HepG2 (cell line): ENCODE results near the gene SRSF7. TPM values are rescaled to one million over a fixed set of nuclear protein-coding genes. Genes with fewer than 3 reads are reported as not detected.

Experiments used
- ARID2 ChIP-seq: sonication (generic); formaldehyde crosslinking; IDR thresholded peaks from 2 replicates; pipeline ENCODE4 v1.8.1; 2022; ENCODE audit warnings: mild to moderate bottlenecking, missing genetic modification reagents, borderline replicate concordance
- ATRX ChIP-seq: sonication (generic); formaldehyde crosslinking; IDR thresholded peaks from 2 replicates; pipeline ENCODE4 v1.4.0; 2020; ENCODE audit warnings: missing genetic modification reagents, borderline replicate concordance
- MEIS2 ChIP-seq: sonication (generic); formaldehyde crosslinking; IDR thresholded peaks from 2 replicates; pipeline ENCODE4 v1.9.0; 2021; ENCODE audit warnings: mild to moderate bottlenecking, missing genetic modification reagents
- MTF2 ChIP-seq: sonication (generic); formaldehyde crosslinking; IDR thresholded peaks from 2 replicates; pipeline ENCODE4 v1.5.0; 2020; ENCODE audit warnings: missing genetic modification reagents, borderline replicate concordance
- PAF1 ChIP-seq: IDR thresholded peaks from 2 replicates; pipeline ENCODE4 v1.6.1; 2016; ENCODE audit warnings: missing genetic modification reagents, missing compliant biosample characterization
- PLRG1 ChIP-seq: fragments of 450-650 bp; conservative IDR thresholded peaks from 2 replicates; pipeline ENCODE4 v1.6.1; 2016
- RBAK ChIP-seq: sonication (generic); formaldehyde crosslinking; IDR thresholded peaks from 2 replicates; pipeline ENCODE4 v1.5.1; 2020; ENCODE audit warnings: mild to moderate bottlenecking, missing genetic modification reagents
- TSC22D2 ChIP-seq: sonication (generic); formaldehyde crosslinking; IDR thresholded peaks from 2 replicates; pipeline ENCODE4 v1.5.1; 2020; ENCODE audit warnings: missing genetic modification reagents, mild to moderate bottlenecking, borderline replicate concordance
- ZFP82 ChIP-seq: sonication (generic); formaldehyde crosslinking; IDR thresholded peaks from 2 replicates; pipeline ENCODE4 v1.5.1; 2020; ENCODE audit warnings: mild to moderate bottlenecking, missing genetic modification reagents, borderline replicate concordance
- ZNF121 ChIP-seq: sonication (generic); formaldehyde crosslinking; IDR thresholded peaks from 2 replicates; pipeline ENCODE4 v1.5.0; 2020; ENCODE audit warnings: mild to moderate bottlenecking, missing genetic modification reagents
- ZNF800 ChIP-seq: sonication (generic); formaldehyde crosslinking; IDR thresholded peaks from 2 replicates; pipeline ENCODE4 v1.4.0; 2020; ENCODE audit warnings: missing genetic modification reagents
- polyA plus RNA-seq, 8 experiments: library from polyadenylated mRNA; depleted of rRNA in 3 of 8; stranded (reverse) in 7 of 8; unstranded in 1 of 8; fragments of >200 nt; fragmentation: Illumina TruSeq in 4 of 8; extraction: Trizol in 4 of 8; gene quantifications; 2 replicates each; pipeline versions ENCODE4 v1.2.1 to v1.2.3, GENCODE V29; 2011 to 2016; ENCODE audit warnings: low read depth in 4 of 8, missing spikeins in 1 of 8, mixed read lengths in 1 of 8; ENCODE audit not compliant: insufficient read depth in 1 of 8
- total RNA-seq, 5 experiments: library from RNA; depleted of rRNA; stranded (reverse); fragments of >200 nt; fragmentation: Illumina TruSeq; extraction: Trizol; gene quantifications; 2 replicates each; pipeline ENCODE4 v1.2.3, GENCODE V29; 2016; ENCODE audit warnings: low read depth in 1 of 5
- TF ChIP-seq, protein P1 (sequence below): sonication (generic); formaldehyde crosslinking; IDR thresholded peaks from 2 replicates; pipeline ENCODE4 v1.5.0; 2020; ENCODE audit warnings: mild to moderate bottlenecking, missing genetic modification reagents, moderate library complexity
- TF ChIP-seq, protein P2 (sequence below): IDR thresholded peaks from 2 replicates; pipeline ENCODE4 v1.6.1; 2016; ENCODE audit warnings: mild to moderate bottlenecking
- TF ChIP-seq, protein P3 (sequence below): IDR thresholded peaks from 2 replicates; pipeline ENCODE4 v1.6.1; 2016; ENCODE audit warnings: low read depth, control low read depth
- TF ChIP-seq, protein P4 (sequence below): sonication (generic); formaldehyde crosslinking; conservative IDR thresholded peaks from 2 replicates; pipeline ENCODE4 v1.4.0; 2020; ENCODE audit warnings: missing genetic modification reagents

Gene SRSF7
- total and polyA plus RNA-seq, 2 of the 13 experiments (the other 11 are each of a cell fraction or from before 2014, with no cell fraction given) = 172 to 275 TPM

DNA sequence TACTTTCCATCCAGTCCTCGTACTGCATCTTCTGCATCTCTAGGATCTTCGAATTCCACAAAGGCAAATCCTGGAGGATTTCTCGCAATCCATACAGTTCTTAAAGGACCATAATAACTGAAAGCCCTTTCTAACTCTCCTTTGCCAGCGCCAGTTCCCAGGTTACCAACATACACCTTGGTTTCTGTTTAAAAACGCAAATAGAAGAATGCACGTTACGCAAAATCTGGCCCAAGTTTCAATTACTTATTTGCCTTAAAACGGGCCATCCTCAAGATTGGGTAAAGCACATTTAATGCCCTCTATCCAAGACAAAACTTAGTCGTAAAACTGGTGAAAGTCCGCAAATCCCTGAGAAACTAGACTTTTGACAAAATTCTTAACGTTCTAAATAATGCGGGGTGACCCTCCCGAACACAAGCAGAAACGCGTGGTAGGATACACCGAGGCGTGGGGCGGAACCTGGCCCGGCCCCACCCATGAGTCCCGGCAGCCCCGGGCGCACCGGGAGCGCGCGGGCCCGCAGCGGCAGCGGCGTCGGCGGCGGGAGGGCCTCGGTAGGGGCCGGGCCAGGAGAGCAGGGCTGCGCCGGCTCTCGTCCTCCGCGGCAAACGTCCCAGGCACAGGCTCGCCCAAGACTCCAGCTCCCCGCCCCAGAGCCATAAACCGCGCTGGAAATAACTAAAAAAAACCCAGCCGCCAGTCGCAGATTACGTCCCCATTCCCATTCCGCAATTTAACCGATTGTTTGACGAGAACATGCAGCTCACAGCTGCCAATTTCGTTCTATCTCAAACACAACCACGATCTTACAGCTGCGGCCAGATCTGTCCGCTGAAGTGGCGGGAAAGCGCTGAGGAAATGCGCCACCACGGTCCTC lies 910 bp downstream of the SRSF7 start (continued):
- TF ChIP-seq, protein P1, sequence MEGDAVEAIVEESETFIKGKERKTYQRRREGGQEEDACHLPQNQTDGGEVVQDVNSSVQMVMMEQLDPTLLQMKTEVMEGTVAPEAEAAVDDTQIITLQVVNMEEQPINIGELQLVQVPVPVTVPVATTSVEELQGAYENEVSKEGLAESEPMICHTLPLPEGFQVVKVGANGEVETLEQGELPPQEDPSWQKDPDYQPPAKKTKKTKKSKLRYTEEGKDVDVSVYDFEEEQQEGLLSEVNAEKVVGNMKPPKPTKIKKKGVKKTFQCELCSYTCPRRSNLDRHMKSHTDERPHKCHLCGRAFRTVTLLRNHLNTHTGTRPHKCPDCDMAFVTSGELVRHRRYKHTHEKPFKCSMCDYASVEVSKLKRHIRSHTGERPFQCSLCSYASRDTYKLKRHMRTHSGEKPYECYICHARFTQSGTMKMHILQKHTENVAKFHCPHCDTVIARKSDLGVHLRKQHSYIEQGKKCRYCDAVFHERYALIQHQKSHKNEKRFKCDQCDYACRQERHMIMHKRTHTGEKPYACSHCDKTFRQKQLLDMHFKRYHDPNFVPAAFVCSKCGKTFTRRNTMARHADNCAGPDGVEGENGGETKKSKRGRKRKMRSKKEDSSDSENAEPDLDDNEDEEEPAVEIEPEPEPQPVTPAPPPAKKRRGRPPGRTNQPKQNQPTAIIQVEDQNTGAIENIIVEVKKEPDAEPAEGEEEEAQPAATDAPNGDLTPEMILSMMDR (CRISPR knock-in tag) = no peak
- TF ChIP-seq, protein P2, sequence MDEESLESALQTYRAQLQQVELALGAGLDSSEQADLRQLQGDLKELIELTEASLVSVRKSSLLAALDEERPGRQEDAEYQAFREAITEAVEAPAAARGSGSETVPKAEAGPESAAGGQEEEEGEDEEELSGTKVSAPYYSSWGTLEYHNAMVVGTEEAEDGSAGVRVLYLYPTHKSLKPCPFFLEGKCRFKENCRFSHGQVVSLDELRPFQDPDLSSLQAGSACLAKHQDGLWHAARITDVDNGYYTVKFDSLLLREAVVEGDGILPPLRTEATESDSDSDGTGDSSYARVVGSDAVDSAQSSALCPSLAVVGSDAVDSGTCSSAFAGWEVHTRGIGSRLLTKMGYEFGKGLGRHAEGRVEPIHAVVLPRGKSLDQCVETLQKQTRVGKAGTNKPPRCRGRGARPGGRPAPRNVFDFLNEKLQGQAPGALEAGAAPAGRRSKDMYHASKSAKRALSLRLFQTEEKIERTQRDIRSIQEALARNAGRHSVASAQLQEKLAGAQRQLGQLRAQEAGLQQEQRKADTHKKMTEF (CRISPR knock-in tag) = no peak
- TF ChIP-seq TSC22D2 (CRISPR knock-in tag) (no peak), RBAK (CRISPR knock-in tag) (no peak), ZFP82 (CRISPR knock-in tag) (no peak), PAF1 (no peak), PLRG1 (no peak), ATRX (CRISPR knock-in tag) (no peak), ZNF121 (CRISPR knock-in tag) (no peak), MTF2 (CRISPR knock-in tag) (0 out of 2 replicates have a peak, but pooled peaks have one; percentile 60), ZNF800 (CRISPR knock-in tag) (peak; percentile 75), MEIS2 (peak; percentile 47), ARID2 (0 out of 2 replicates have a peak, but pooled peaks have one; percentile 23)
- TF ChIP-seq, protein P3, sequence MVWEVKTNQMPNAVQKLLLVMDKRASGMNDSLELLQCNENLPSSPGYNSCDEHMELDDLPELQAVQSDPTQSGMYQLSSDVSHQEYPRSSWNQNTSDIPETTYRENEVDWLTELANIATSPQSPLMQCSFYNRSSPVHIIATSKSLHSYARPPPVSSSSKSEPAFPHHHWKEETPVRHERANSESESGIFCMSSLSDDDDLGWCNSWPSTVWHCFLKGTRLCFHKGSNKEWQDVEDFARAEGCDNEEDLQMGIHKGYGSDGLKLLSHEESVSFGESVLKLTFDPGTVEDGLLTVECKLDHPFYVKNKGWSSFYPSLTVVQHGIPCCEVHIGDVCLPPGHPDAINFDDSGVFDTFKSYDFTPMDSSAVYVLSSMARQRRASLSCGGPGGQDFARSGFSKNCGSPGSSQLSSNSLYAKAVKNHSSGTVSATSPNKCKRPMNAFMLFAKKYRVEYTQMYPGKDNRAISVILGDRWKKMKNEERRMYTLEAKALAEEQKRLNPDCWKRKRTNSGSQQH (CRISPR knock-in tag) = no peak
- TF ChIP-seq, protein P4, sequence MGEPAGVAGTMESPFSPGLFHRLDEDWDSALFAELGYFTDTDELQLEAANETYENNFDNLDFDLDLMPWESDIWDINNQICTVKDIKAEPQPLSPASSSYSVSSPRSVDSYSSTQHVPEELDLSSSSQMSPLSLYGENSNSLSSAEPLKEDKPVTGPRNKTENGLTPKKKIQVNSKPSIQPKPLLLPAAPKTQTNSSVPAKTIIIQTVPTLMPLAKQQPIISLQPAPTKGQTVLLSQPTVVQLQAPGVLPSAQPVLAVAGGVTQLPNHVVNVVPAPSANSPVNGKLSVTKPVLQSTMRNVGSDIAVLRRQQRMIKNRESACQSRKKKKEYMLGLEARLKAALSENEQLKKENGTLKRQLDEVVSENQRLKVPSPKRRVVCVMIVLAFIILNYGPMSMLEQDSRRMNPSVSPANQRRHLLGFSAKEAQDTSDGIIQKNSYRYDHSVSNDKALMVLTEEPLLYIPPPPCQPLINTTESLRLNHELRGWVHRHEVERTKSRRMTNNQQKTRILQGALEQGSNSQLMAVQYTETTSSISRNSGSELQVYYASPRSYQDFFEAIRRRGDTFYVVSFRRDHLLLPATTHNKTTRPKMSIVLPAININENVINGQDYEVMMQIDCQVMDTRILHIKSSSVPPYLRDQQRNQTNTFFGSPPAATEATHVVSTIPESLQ (CRISPR knock-in tag) = no peak
